ENCODE measurements around the gene PFDN1.

DNA sequence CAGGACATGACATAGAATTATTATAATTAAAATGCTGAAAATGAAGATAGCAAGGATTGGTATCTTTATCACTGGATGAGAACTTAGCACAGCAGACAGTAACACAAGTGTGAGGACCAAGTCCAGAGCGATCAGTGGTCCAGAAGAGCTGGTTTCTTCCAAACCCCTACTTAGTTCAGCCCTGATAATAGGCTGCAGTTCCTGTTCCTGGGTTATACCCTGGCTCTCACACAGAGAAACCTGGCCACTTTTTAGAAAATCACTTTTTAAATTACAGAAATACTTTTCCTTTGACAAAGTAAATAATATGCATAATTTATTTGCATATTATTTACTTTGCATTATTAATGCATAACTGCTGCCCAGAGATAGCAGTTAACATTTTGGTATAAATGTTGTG is 87.6 kb downstream of the PFDN1 start:
- no peak for TF ChIP-seq POLR2A (IDR thresholded peaks at IDR 0.05)
- TF ChIP-seq, protein P1, sequence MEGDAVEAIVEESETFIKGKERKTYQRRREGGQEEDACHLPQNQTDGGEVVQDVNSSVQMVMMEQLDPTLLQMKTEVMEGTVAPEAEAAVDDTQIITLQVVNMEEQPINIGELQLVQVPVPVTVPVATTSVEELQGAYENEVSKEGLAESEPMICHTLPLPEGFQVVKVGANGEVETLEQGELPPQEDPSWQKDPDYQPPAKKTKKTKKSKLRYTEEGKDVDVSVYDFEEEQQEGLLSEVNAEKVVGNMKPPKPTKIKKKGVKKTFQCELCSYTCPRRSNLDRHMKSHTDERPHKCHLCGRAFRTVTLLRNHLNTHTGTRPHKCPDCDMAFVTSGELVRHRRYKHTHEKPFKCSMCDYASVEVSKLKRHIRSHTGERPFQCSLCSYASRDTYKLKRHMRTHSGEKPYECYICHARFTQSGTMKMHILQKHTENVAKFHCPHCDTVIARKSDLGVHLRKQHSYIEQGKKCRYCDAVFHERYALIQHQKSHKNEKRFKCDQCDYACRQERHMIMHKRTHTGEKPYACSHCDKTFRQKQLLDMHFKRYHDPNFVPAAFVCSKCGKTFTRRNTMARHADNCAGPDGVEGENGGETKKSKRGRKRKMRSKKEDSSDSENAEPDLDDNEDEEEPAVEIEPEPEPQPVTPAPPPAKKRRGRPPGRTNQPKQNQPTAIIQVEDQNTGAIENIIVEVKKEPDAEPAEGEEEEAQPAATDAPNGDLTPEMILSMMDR (IDR thresholded peaks at IDR 0.05) = no peak

Measured in testis (tissue), 2 donors.